Hepatocyte (in vitro differentiated cells): Measurements from ENCODE around the gene GBX1.

Experiments used
- EZH2 ChIP-seq: fragments of 200-600 bp; sonication (generic); IDR thresholded peaks from 2 replicates; pipeline ENCODE4 v1.6.1; 2016; ENCODE audit warnings: antibody characterized with exemption, mild to moderate bottlenecking, borderline replicate concordance
- EZH2phosphoT487 ChIP-seq: fragments of 200-600 bp; sonication (generic); IDR thresholded peaks from one replicate; pipeline ENCODE4 v1.6.1; 2018; ENCODE audit warnings: antibody characterized with exemption, mild to moderate bottlenecking, low read depth, moderate library complexity; ENCODE audit not compliant: unreplicated experiment, severe bottlenecking
- TF ChIP-seq, protein P1 (sequence below): fragments of 200-600 bp; sonication (generic); IDR thresholded peaks from 2 replicates; pipeline ENCODE4 v1.5.1; 2016; ENCODE audit warnings: antibody characterized with exemption, mild to moderate bottlenecking; ENCODE audit not compliant: poor library complexity

DNA sequence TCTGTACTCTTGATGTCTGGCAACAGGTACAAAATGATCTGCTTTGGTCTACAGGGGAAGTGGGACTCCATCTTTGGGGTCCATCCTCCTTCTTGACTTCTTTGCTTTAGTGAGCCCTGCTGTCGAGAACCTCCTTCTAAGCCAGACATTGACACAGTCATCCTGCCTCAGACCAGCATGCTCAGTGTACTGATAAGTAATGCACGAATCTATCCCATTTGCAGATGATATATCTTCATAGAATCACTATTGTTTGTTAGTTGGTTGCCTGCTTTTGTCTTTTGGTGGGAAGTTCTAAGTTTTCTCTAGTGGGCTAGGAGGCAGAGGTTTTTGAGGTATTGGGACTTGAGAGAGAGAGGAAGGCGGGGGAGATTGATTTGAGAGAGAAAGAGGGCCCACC is 33.9 kb upstream of the GBX1 start:
- TF ChIP-seq, protein P1, sequence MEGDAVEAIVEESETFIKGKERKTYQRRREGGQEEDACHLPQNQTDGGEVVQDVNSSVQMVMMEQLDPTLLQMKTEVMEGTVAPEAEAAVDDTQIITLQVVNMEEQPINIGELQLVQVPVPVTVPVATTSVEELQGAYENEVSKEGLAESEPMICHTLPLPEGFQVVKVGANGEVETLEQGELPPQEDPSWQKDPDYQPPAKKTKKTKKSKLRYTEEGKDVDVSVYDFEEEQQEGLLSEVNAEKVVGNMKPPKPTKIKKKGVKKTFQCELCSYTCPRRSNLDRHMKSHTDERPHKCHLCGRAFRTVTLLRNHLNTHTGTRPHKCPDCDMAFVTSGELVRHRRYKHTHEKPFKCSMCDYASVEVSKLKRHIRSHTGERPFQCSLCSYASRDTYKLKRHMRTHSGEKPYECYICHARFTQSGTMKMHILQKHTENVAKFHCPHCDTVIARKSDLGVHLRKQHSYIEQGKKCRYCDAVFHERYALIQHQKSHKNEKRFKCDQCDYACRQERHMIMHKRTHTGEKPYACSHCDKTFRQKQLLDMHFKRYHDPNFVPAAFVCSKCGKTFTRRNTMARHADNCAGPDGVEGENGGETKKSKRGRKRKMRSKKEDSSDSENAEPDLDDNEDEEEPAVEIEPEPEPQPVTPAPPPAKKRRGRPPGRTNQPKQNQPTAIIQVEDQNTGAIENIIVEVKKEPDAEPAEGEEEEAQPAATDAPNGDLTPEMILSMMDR: no peak
- no peak for TF ChIP-seq EZH2
- TF ChIP-seq EZH2phosphoT487: no peak
